ENCODE data around the gene NCBP2.

- no peak for TF ChIP-seq EZH2phosphoT487 (conservative IDR thresholded peaks at IDR 0.05; ENCODE audit: low read length)
- no peak for TF ChIP-seq CTCF (IDR thresholded peaks at IDR 0.05; ENCODE audit: insufficient read depth, low read length, poor library complexity, severe bottlenecking)
Measured at GRCh38 chr3:196932600-196932999, 9.7 kb downstream of the NCBP2 start.

All from SU-DHL-6 (cell line).